Duodenal mucosa (tissue), 2 donors: ENCODE data around the gene FHOD3.
"Not testable (repeated sequence)": the region's sequence is repeated elsewhere in the genome, so short reads cannot be mapped to it uniquely, and the experiment has no call there.

Experiments
- H3K27ac ChIP-seq: one replicate; pipeline ENCODE4 v1.7.0; 2013; ENCODE audit warnings: low read depth, low read length
- H3K27me3 ChIP-seq, 2 donors: one replicate each; pipeline ENCODE4 v1.7.0; 2013; ENCODE audit warnings: low read length in 2 of 2, control low read depth in 1 of 2; ENCODE audit not compliant: insufficient read depth in 2 of 2, control insufficient read depth in 1 of 2
- H3K36me3 ChIP-seq, 2 donors: one replicate each; pipeline ENCODE4 v1.7.0; 2013; ENCODE audit warnings: low read length in 2 of 2, control low read depth in 1 of 2; ENCODE audit not compliant: insufficient read depth in 2 of 2, control insufficient read depth in 1 of 2
- H3K4me1 ChIP-seq, 2 donors: one replicate each; pipeline ENCODE4 v1.7.0; 2013; ENCODE audit warnings: low read length in 2 of 2, control low read depth in 1 of 2; ENCODE audit not compliant: insufficient read depth in 2 of 2, control insufficient read depth in 1 of 2
- H3K4me3 ChIP-seq, 2 donors: one replicate each; pipeline ENCODE4 v1.7.0; 2013; ENCODE audit warnings: low read length in 2 of 2, low read depth in 1 of 2
- H3K9ac ChIP-seq, 2 donors: one replicate each; pipeline ENCODE4 v1.7.0; 2013; ENCODE audit warnings: low read length in 2 of 2, low read depth in 1 of 2
- H3K9me3 ChIP-seq, 2 donors: one replicate each; pipeline ENCODE4 v1.7.0; 2013; ENCODE audit warnings: low read length in 2 of 2, control low read depth in 1 of 2; ENCODE audit not compliant: control insufficient read depth in 1 of 2

FHOD3 gene

DNA sequence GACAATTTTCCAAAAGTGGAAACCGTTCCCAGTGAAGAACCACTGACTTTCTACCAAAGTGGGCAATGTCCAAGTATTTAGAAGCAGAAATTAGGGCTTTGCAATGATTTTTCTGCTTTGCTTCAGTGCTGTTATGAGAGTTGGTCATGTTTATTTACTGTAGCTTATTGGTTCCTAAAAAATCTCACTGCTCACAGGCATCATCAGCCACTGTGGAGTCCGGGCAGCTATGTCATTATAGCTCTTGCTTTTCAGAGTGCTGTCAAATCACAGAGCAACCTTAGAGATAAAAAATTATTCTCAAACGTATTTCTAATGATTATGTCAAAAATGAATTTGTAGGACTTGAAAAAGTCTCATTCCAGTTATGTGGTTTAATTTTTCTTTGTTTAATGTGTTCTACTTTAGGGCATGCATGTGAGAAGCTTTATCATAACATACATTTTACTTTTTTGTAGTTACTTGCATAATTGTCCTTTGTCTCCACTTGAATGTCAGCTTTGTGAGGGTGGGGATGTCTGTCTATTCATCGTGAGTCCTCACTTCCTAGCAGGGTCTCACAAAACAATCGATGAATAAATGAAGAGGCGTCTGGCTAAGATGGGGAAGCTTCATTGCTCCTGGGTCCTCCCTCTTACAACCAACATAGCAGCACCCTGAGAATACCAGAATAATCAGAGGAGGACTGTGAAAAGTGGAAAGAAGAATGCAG is 413.7 kb downstream of the FHOD3 start:
- no peaks in the 10 kb centered on the region for H3K27me3 ChIP-seq
- H3K9ac ChIP-seq, result no peak overlapping the region
- no peak overlapping the region for H3K4me3 ChIP-seq
- no peaks in the 10 kb centered on the region for H3K4me1 ChIP-seq
- no peaks in the 10 kb centered on the region for H3K36me3 ChIP-seq
- H3K27ac ChIP-seq, result no peak overlapping the region
- H3K9me3 ChIP-seq, result no peaks in the 10 kb centered on the region

- Histone ChIP-seq H3K9ac (no peak overlapping the region), H3K9me3 (no peaks in the 10 kb centered on the region), H3K27ac (no peak overlapping the region), H3K36me3 (no peaks in the 10 kb centered on the region), H3K4me3 (no peak overlapping the region), H3K27me3 (no peaks in the 10 kb centered on the region), H3K4me1 (no peaks in the 10 kb centered on the region)
Observed at GRCh38 chr18:36711813-36712444, 414.4 kb downstream of the FHOD3 start.

GRCh38 chr18:36714476-36714875 is 417.0 kb downstream of the FHOD3 start:
- H3K36me3 ChIP-seq, result no peaks in the 10 kb centered on the region
- H3K9me3 ChIP-seq, result no peaks in the 10 kb centered on the region
- no peak overlapping the region for H3K9ac ChIP-seq
- H3K4me1 ChIP-seq, result no peaks in the 10 kb centered on the region
- no peak overlapping the region for H3K27ac ChIP-seq
- H3K27me3 ChIP-seq, result no peaks in the 10 kb centered on the region
- H3K4me3 ChIP-seq, result no peak overlapping the region

DNA sequence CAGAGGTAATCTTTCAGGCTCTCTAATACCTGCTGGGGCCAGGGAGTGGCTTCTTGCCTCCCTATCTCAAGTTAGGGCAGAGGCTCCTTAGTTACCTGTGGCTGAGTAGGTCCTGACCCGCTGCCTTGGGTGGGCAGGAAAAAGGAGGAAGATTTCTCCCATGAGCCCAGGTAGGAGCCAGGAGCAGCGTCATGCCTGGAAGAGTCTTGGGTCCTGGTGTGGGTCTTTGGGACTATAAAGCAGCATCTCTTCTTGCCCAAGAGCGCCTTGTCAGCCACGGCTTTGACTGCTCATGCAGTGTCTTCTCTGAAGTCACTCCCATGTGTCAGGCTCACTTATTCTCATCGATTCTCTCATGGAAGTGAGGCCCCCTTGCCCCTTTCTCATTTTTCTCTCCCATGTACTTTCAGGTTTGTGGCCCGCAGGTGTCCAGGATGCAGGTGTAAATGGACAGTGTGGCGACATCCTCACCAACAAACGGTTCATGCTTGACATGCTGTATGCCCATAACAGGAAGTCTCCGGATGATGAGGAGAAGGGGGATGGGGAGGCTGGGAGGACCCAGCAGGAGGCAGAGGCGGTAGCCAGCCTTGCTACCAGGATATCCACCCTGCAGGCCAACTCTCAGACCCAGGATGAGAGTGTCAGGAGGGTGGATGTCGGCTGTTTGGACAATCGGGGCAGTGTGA is 420.1 kb downstream of the FHOD3 start:
- Histone ChIP-seq H3K4me1 (no peaks in the 10 kb centered on the region), H3K9ac (no peak overlapping the region), H3K36me3 (no peaks in the 10 kb centered on the region), H3K27ac (no peak overlapping the region), H3K9me3 (no peaks in the 10 kb centered on the region), H3K27me3 (no peaks in the 10 kb centered on the region), H3K4me3 (no peak overlapping the region)

DNA sequence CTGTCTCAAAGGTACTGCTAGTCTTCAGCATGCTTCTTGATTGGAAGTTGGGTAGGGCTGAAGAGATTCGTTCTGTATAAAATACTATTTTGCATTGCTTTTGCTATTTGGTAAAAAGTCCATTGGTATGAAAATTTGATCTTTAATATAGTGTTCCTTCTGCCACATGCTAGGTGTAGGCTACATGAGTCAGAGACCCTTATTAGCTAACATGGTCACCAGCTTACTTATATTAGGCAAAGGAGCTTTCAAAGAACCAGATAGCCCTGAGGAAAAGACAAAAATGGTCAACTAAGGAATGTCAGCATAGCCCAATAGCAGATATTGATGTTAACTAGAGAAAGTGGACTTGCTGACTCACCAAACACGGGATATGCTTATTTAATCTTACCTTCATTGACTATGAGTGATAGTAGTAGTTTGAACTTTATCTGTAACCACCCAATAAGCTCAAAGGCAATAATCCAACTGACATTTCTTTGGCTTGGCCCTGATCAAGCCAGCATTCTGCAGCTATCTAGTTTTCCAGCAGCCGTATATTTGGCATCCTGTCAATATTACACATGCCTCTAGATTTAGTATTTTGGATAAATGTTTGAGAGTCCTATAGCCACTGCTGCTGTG is 421.3 kb downstream of the FHOD3 start:
- H3K4me3 ChIP-seq, result no peak overlapping the region
- H3K27me3 ChIP-seq, result no peaks in the 10 kb centered on the region
- H3K4me1 ChIP-seq, result no peaks in the 10 kb centered on the region
- H3K27ac ChIP-seq, result no peak overlapping the region
- no peaks in the 10 kb centered on the region for H3K36me3 ChIP-seq
- H3K9ac ChIP-seq, result no peak overlapping the region
- H3K9me3 ChIP-seq, result no peaks in the 10 kb centered on the region

GRCh38 chr18:36719630-36720029 is 422.1 kb downstream of the FHOD3 start:
- H3K36me3 ChIP-seq, result no peaks in the 10 kb centered on the region
- no peak overlapping the region for H3K9ac ChIP-seq
- no peak overlapping the region for H3K4me3 ChIP-seq
- no peaks in the 10 kb centered on the region for H3K27me3 ChIP-seq
- H3K4me1 ChIP-seq, result no peaks in the 10 kb centered on the region
- no peak overlapping the region for H3K27ac ChIP-seq
- H3K9me3 ChIP-seq, result no peaks in the 10 kb centered on the region

- H3K4me1 ChIP-seq, H3K27me3 ChIP-seq, H3K4me3 ChIP-seq, H3K36me3 ChIP-seq, H3K9me3 ChIP-seq, H3K27ac ChIP-seq, H3K9ac ChIP-seq: not testable (repeated sequence)
Observed at GRCh38 chr18:36721351-36721750, 423.8 kb downstream of the FHOD3 start.

GRCh38 chr18:36724169-36724568 is 426.7 kb downstream of the FHOD3 start:
- Histone ChIP-seq H3K9me3 (no peaks in the 10 kb centered on the region), H3K27ac (no peak overlapping the region), H3K27me3 (no peaks in the 10 kb centered on the region), H3K36me3 (no peaks in the 10 kb centered on the region), H3K9ac (no peak overlapping the region), H3K4me3 (no peak overlapping the region), H3K4me1 (no peaks in the 10 kb centered on the region)

GRCh38 chr18:36724591-36725001 is 427.1 kb downstream of the FHOD3 start:
- Histone ChIP-seq H3K27ac (no peak overlapping the region), H3K4me1 (no peaks in the 10 kb centered on the region), H3K27me3 (no peaks in the 10 kb centered on the region), H3K36me3 (no peaks in the 10 kb centered on the region), H3K4me3 (no peak overlapping the region), H3K9ac (no peak overlapping the region), H3K9me3 (no peaks in the 10 kb centered on the region)

DNA sequence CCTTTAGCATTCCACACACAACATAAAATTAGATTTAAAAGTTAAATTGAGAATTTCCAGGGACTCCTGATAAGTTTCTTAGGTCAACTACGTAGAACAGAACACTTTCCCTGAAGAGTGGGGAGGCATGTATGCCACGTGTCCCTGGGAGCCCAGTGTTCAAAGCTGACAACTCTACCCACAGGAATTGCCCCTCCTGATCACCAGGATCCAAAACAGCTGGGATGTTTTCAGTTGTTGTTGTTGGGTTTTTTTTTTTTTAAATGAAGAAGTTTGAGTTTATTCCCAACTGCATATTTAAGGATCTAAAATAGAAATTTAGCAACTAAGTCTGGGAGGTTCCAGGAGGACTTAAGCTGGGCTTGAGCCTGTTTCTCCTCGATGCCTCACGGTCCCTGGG is 430.8 kb downstream of the FHOD3 start:
- Histone ChIP-seq H3K27me3 (no peaks in the 10 kb centered on the region), H3K4me3 (no peak overlapping the region), H3K27ac (no peak overlapping the region), H3K36me3 (no peaks in the 10 kb centered on the region), H3K9ac (no peak overlapping the region), H3K9me3 (no peaks in the 10 kb centered on the region), H3K4me1 (no peaks in the 10 kb centered on the region)
